ENCODE results near the gene C1RL.

DNA sequence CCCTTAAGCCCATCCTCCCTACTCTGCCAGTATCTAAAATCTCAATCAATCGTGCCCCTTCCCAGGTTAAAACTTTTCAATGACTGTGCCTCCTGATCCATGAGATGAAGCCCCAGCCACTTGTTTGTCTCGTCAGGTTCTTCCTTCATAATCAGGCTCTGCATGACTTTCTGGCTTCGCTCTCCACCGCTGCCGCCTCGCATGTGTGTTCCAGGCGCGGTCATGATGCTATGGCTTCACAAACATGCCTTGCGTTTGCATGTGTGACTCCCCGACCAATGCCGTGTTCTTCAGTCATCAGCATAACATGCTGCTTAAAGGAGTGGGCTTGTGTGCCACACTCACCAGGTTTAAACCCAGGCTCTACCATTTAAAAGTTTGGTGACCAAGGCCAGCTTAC lies 5.0 kb upstream of the C1RL start:
- TF ChIP-seq, protein P1, sequence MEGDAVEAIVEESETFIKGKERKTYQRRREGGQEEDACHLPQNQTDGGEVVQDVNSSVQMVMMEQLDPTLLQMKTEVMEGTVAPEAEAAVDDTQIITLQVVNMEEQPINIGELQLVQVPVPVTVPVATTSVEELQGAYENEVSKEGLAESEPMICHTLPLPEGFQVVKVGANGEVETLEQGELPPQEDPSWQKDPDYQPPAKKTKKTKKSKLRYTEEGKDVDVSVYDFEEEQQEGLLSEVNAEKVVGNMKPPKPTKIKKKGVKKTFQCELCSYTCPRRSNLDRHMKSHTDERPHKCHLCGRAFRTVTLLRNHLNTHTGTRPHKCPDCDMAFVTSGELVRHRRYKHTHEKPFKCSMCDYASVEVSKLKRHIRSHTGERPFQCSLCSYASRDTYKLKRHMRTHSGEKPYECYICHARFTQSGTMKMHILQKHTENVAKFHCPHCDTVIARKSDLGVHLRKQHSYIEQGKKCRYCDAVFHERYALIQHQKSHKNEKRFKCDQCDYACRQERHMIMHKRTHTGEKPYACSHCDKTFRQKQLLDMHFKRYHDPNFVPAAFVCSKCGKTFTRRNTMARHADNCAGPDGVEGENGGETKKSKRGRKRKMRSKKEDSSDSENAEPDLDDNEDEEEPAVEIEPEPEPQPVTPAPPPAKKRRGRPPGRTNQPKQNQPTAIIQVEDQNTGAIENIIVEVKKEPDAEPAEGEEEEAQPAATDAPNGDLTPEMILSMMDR (IDR thresholded peaks at IDR 0.05; ENCODE audit: insufficient read depth, low read depth, low read length), result no peak
- no peak for TF ChIP-seq EZH2 (IDR thresholded peaks at IDR 0.05; ENCODE audit: insufficient read depth, low read length)

All from astrocyte (in vitro differentiated cells and primary cell).